SK-N-SH (cell line): Measurements from ENCODE around the gene ATP1A4.

Experiments used
- ELF1 ChIP-seq: IDR thresholded peaks from 2 replicates; pipeline ENCODE4 v1.4.0; 2012
- EZH2phosphoT487 ChIP-seq: fragments of 200-600 bp; sonication (generic); IDR thresholded peaks from 2 replicates; pipeline ENCODE4 v1.6.1; 2017; ENCODE audit warnings: low read depth, mixed run types, mild to moderate bottlenecking, antibody characterized with exemption, moderate library complexity, borderline replicate concordance
- FOXJ3 ChIP-seq: sonication (generic); formaldehyde crosslinking; IDR thresholded peaks from 2 replicates; pipeline ENCODE4 v1.5.1; 2020; ENCODE audit warnings: mild to moderate bottlenecking, missing genetic modification reagents
- FOXM1 ChIP-seq: IDR thresholded peaks from 2 replicates; pipeline ENCODE4 v1.4.0; 2012; ENCODE audit warnings: low read depth, mild to moderate bottlenecking
- GABPA ChIP-seq: IDR thresholded peaks from 2 replicates; pipeline ENCODE4 v1.4.0; 2012; ENCODE audit warnings: low read depth, mild to moderate bottlenecking
- NFIC ChIP-seq: IDR thresholded peaks from 2 replicates; pipeline ENCODE4 v1.4.0; 2012; ENCODE audit warnings: borderline replicate concordance
- POLR2AphosphoS5 ChIP-seq: IDR thresholded peaks from 2 replicates; pipeline ENCODE4 v1.6.1; 2012; ENCODE audit warnings: low read depth, low read length
- REST ChIP-seq: IDR thresholded peaks from 2 replicates; pipeline ENCODE4 v1.6.1; 2012; ENCODE audit warnings: mild to moderate bottlenecking, low read depth, low read length, moderate library complexity
- SMC3 ChIP-seq: IDR thresholded peaks from 2 replicates; pipeline ENCODE4 v1.6.1; 2012; ENCODE audit warnings: low read depth, low read length, improper control_type of control experiment
- TCF12 ChIP-seq: IDR thresholded peaks from 2 replicates; pipeline ENCODE4 v1.4.0; 2012
- USF2 ChIP-seq: fragments of 150-350 bp; IDR thresholded peaks from 2 replicates; pipeline ENCODE4 v1.6.1; 2017; ENCODE audit warnings: antibody characterized with exemption, low read length, low read depth, borderline replicate concordance
- TF ChIP-seq, protein P1 (sequence below): IDR thresholded peaks from 2 replicates; pipeline ENCODE4 v1.4.0; 2012; ENCODE audit warnings: low read depth
- TF ChIP-seq, protein P2 (sequence below): fragments of 200-600 bp; sonication (generic); IDR thresholded peaks from 2 replicates; pipeline ENCODE4 v1.6.1; 2017; ENCODE audit warnings: antibody characterized with exemption, mild to moderate bottlenecking, moderate library complexity

DNA sequence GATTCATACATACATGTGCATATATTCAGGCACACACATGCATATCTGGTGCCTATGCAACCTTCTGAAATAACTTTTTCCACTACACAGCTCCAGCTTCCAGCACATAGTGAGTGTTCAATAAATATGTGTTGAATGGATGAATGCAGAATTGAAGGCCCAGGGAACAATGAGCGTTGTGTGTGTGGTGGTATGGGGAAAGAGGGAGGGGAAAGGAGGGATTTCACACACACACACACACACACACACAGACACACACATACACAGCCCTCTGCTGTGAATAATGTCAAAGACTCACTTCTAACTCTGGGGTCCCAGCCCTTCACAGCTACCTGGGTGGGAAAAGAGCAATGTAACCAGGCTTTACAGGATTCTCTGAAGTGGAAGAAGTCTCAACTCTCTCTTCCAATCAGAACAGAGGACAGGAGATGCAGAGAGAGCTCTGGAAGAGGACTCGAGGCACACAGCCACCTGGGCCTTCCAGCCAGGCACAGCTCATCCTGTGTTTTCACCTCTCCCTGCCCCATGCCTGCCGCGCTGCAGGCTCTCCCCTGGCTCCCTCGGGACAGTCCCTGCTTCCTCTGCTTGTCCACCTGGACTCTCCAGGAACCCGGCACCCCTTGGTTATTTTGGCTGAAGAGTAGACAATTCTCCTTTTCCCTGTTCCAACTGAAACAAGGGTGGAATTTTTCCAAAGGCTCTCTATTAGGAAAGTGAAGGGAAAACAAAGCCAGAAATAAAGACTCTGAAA, 47.6 kb upstream of the ATP1A4 start:
- TF ChIP-seq, protein P1, sequence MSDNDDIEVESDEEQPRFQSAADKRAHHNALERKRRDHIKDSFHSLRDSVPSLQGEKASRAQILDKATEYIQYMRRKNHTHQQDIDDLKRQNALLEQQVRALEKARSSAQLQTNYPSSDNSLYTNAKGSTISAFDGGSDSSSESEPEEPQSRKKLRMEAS, result no peak
- TF ChIP-seq POLR2AphosphoS5 (no peak), EZH2phosphoT487 (no peak), TCF12 (no peak), FOXM1 (no peak), ELF1 (no peak), USF2 (no peak), SMC3 (no peak), REST (no peak), GABPA (no peak), FOXJ3 (no peak), NFIC (no peak)
- TF ChIP-seq, protein P2, sequence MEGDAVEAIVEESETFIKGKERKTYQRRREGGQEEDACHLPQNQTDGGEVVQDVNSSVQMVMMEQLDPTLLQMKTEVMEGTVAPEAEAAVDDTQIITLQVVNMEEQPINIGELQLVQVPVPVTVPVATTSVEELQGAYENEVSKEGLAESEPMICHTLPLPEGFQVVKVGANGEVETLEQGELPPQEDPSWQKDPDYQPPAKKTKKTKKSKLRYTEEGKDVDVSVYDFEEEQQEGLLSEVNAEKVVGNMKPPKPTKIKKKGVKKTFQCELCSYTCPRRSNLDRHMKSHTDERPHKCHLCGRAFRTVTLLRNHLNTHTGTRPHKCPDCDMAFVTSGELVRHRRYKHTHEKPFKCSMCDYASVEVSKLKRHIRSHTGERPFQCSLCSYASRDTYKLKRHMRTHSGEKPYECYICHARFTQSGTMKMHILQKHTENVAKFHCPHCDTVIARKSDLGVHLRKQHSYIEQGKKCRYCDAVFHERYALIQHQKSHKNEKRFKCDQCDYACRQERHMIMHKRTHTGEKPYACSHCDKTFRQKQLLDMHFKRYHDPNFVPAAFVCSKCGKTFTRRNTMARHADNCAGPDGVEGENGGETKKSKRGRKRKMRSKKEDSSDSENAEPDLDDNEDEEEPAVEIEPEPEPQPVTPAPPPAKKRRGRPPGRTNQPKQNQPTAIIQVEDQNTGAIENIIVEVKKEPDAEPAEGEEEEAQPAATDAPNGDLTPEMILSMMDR, result no peak
